SU-DHL-6 (cell line): ENCODE measurements around the gene CRKL.

Source experiments
- H2AFZ ChIP-seq: fragments of 200-600 bp; sonication (generic); 2 replicates; pipeline ENCODE4 v1.6.1; 2014; ENCODE audit warnings: low read depth, mild to moderate bottlenecking, moderate library complexity, mixed read lengths, antibody characterized with exemption, low read length; ENCODE audit not compliant: severe bottlenecking
- H3F3A ChIP-seq: fragments of 200-600 bp; shearing (Covaris generic); 2 replicates; pipeline ENCODE4 v1.6.0; 2016; ENCODE audit warnings: antibody characterized with exemption, mild to moderate bottlenecking; ENCODE audit not compliant: insufficient read depth
- H3K27ac ChIP-seq: fragments of 200-600 bp; sonication (generic); 2 replicates; pipeline ENCODE4 v1.5.1; 2016; ENCODE audit warnings: low read depth, mild to moderate bottlenecking, low read length, moderate library complexity, mixed read lengths
- H3K27me3 ChIP-seq: fragments of 200-600 bp; sonication (generic), shearing (Covaris generic); 2 replicates; pipeline ENCODE4 v1.6.0; 2014; ENCODE audit warnings: mild to moderate bottlenecking, low read length
- H3K36me3 ChIP-seq: fragments of 200-600 bp; sonication (generic); 2 replicates; pipeline ENCODE4 v1.6.1; 2014; ENCODE audit warnings: mild to moderate bottlenecking, low read length, mixed read lengths
- H3K4me2 ChIP-seq: fragments of 300-600, 200-600 bp; shearing (Covaris generic), sonication (generic); 2 replicates; pipeline ENCODE4 v1.6.0; 2014; ENCODE audit warnings: low read length, low read depth, mild to moderate bottlenecking; ENCODE audit not compliant: poor library complexity, severe bottlenecking
- H3K4me3 ChIP-seq: fragments of 200-600 bp; sonication (generic); 2 replicates; pipeline ENCODE4 v1.5.1; 2014; ENCODE audit warnings: antibody characterized with exemption, low read length, mild to moderate bottlenecking, mixed read lengths; ENCODE audit not compliant: insufficient read depth, poor library complexity, severe bottlenecking
- H3K79me2 ChIP-seq: fragments of 200-600 bp; sonication (generic); 2 replicates; pipeline ENCODE4 v1.6.1; 2014; ENCODE audit warnings: mild to moderate bottlenecking, low read length, moderate library complexity; ENCODE audit not compliant: insufficient read depth
- H3K9ac ChIP-seq: fragments of 200-600 bp; sonication (generic); 2 replicates; pipeline ENCODE4 v1.7.0; 2014; ENCODE audit warnings: mild to moderate bottlenecking, low read length
- H3K9me2 ChIP-seq: fragments of 200-600 bp; sonication (generic); replicated peaks from 2 replicates; pipeline ENCODE4 v1.6.1; 2014; ENCODE audit warnings: low read length; ENCODE audit not compliant: insufficient read depth
- H3K9me3 ChIP-seq: fragments of 200-600 bp; sonication (generic); 2 replicates; pipeline ENCODE4 v1.6.1; 2014; ENCODE audit warnings: low read length, mixed read lengths; ENCODE audit not compliant: insufficient read depth
- H4K20me1 ChIP-seq: fragments of 200-600 bp; sonication (generic); 2 replicates; pipeline ENCODE4 v1.6.1; 2014; ENCODE audit warnings: low read depth, mild to moderate bottlenecking, antibody characterized with exemption, low read length, moderate library complexity, mixed read lengths
- CTCF ChIP-seq: fragments of 200-600 bp; sonication (generic); IDR thresholded peaks from one replicate; pipeline ENCODE4 v1.5.1; 2017; ENCODE audit warnings: antibody characterized with exemption, mild to moderate bottlenecking, low read length, moderate library complexity; ENCODE audit not compliant: insufficient read depth, poor library complexity, severe bottlenecking
- EZH2phosphoT487 ChIP-seq: fragments of 200-600 bp; sonication (generic), shearing (Covaris generic); conservative IDR thresholded peaks from 2 replicates; pipeline ENCODE4 v1.6.1; 2018; ENCODE audit warnings: mild to moderate bottlenecking, antibody characterized with exemption, low read length, moderate library complexity, mixed read lengths

CRKL gene

GRCh38 chr22:20916916-20917810 is at the start of gene CRKL:
TSS of gene CRKL (plus strand) at chr22:20917407. CDS start at chr22:20917935, 528 bp downstream.
- Histone ChIP-seq H3K27me3 (no peaks in the 10 kb centered on the region), H3K4me3 (peak within 1 kb of the TSS; percentile 66), H3K4me2 (peak within 1 kb of the TSS; percentile 95), H3K9me3 (no peaks in the 10 kb centered on the region), H3K9ac (peak within 1 kb of the TSS; percentile 95), H2AFZ (peak within 1 kb of the TSS; percentile 84), H3K79me2 (peaks cover 47% of the 10 kb centered on the region), H3F3A (peaks cover 5% of the 10 kb centered on the region; the same call in 1 of the 2 replicates), H3K9me2 (no peaks in the 10 kb centered on the region), H3K36me3 (no peaks in the 10 kb centered on the region), H4K20me1 (peaks cover 6% of the 10 kb centered on the region; the same call in 1 of the 2 replicates), H3K27ac (peak within 1 kb of the TSS; percentile 69)
- peak; percentile 49 for TF ChIP-seq CTCF
- no peak for TF ChIP-seq EZH2phosphoT487

- no peak overlapping the region for H2AFZ ChIP-seq
- no peaks in the 10 kb centered on the region for H3K79me2 ChIP-seq
- H3K9me2 ChIP-seq, result no peaks in the 10 kb centered on the region
- H3K4me2 ChIP-seq, result no peak overlapping the region
- no peaks in the 10 kb centered on the region for H3F3A ChIP-seq
- no peak for TF ChIP-seq CTCF
- TF ChIP-seq EZH2phosphoT487, result no peak
- H3K27ac ChIP-seq, result no peak overlapping the region
- H3K4me3 ChIP-seq, result no peak overlapping the region
- no peaks in the 10 kb centered on the region for H3K36me3 ChIP-seq
- no peaks in the 10 kb centered on the region for H3K27me3 ChIP-seq
- H3K9ac ChIP-seq, result no peak overlapping the region
- H3K9me3 ChIP-seq, result no peaks in the 10 kb centered on the region
- no peaks in the 10 kb centered on the region for H4K20me1 ChIP-seq
These were observed 48.9 kb upstream of the CRKL start for GRCh38 chr22:20868025-20868962.

GRCh38 chr22:20869234-20869633 is 48.0 kb upstream of the CRKL start:
- H3K4me2 ChIP-seq, result no peak overlapping the region
- no peak overlapping the region for H3K27ac ChIP-seq
- H3K4me3 ChIP-seq, result no peak overlapping the region
- H2AFZ ChIP-seq, result no peak overlapping the region
- no peaks in the 10 kb centered on the region for H3K79me2 ChIP-seq
- H3K9ac ChIP-seq, result no peak overlapping the region
- no peaks in the 10 kb centered on the region for H3K36me3 ChIP-seq
- H4K20me1 ChIP-seq, result no peaks in the 10 kb centered on the region
- H3F3A ChIP-seq, result no peaks in the 10 kb centered on the region
- TF ChIP-seq EZH2phosphoT487 (no peak), CTCF (no peak)
- H3K9me2 ChIP-seq, result no peaks in the 10 kb centered on the region
- H3K9me3 ChIP-seq, result no peaks in the 10 kb centered on the region
- no peaks in the 10 kb centered on the region for H3K27me3 ChIP-seq
